GM18502 (cell line): ENCODE data around the gene MAML2.

ENCODE experiments used
- ATAC-seq: cut with Tn5 transposase; IDR thresholded peaks from one replicate; pipeline ENCODE4 v1.9.1; 2021; ENCODE audit warnings: mild to moderate bottlenecking; ENCODE audit not compliant: unreplicated experiment, poor library complexity

The MAML2 gene

DNA sequence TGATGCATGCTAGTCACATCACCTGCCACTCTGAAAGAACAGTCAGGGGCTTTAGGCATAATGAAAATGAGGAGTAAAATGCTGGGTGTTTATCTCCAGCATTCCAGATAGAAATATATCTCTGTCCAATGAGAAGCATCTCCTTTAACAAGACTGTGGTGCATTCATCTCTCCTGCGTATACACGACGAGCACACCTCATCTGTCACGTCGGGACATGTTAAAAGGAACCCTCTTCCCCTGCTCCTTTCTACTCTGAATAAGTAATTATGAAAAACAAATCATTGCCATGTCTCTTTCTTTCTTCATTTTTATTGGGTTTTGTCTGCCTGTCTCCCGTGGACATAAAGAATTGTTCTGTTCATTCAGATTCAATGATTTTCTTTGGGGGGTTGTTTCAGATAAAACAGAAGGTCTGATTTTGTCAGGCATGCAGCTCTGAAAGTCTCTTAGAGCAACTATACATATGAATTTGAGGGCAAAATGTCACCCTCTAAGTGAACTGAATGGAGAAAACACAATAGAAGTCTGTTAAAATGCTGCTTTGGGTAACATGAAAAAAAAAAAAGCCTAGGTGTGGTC, 195.0 kb downstream of the MAML2 start:
- ATAC-seq, result no peak

DNA sequence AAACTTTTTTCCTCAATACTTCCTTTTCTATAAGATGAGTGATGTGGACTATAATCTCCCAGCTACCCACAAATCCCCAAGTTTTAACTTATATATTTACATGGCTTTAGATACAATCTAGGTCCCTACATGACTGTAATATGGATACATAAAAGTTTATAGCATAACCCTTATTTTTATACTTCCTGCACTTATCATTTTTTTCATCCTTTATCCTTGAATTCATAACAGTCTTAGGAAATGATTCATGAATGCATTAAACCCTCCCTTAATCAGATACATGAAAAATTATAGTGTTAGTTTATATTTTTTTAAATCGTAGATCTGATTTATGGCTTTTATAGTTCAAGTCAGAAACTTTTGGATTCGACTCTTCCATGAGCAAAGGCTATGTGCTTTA, 195.8 kb downstream of the MAML2 start:
- no peak for ATAC-seq

DNA sequence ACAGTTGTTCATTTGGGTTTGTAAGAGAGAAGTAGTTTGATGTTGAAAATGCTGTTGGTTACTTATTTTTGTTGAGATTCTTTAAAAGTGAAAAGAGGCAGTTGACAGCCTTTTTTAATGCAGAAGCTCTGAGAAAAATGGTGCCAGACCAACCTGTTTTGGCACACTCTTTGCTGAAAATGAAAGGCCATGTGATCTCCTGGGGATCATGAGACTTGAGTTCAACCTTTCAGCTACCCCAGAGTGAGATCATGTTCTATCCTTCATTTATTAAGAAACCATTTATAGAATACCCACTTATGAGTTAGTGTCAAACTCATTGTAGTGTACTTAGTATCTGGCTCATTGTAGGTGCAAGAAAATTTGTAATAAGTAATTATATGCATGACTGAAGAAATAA, 196.2 kb downstream of the MAML2 start:
- no peak for ATAC-seq

DNA sequence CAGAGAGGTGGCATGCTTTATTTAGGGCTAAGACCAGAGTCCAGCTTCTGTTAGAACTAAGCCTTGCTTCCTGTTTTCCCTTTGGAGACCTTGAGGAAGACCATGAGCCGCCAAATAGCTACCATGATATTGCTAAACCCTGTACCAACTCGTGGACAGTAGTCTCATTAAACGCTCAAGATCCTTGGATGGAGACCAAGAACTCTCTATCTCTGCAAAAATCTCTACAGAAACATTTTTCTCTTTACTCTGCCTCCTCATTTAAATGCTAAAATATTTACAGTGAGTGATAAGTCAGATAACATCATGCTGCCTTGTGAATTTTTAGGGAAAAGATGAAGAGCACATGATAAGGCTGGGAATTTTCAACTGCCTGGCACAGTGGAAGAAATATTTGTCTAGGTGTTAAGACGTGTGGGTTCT, 197.8 kb downstream of the MAML2 start:
- ATAC-seq, result no peak

DNA sequence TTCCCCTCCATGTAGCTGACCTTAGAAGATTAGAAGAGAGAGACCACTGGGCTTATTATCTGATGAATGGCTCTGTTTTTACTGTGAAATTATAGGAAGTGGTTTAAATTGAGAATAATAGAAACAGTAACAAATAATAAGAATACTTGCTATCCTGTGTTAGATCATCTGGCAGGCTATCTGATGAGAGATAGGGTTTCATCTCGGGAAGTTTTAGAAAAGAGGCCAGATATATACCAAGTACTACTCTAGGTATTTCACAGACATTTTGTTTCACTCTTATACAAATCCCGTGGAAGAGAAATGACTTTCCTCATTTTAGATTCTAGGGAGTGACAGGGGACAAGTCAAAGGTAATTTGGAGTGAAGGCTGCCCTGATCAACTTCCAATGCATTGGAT, 198.4 kb downstream of the MAML2 start:
- ATAC-seq, result no peak

DNA sequence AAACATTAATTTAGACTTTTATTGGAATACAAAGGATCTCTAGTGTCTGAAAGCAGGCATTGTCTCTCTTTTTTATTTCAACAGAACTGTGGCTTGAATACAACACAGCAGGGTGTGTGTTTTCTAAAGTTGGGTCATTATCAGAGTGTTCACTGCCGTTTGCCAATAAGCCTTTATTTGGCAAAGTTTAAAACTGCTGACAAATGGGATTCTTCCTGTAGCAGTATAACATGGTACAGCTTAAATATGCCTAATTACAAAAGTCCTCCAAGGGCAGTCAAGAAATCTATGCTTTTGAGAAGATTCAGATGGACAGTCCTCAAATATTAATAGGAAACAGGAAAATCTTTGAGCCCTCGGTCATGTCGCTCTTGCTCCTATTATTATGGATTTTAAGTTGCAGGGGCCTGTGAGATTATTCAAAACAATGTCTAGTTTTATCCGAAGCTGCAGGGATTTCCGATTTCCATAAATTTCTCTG, 199.9 kb downstream of the MAML2 start:
- ATAC-seq, result no peak

DNA sequence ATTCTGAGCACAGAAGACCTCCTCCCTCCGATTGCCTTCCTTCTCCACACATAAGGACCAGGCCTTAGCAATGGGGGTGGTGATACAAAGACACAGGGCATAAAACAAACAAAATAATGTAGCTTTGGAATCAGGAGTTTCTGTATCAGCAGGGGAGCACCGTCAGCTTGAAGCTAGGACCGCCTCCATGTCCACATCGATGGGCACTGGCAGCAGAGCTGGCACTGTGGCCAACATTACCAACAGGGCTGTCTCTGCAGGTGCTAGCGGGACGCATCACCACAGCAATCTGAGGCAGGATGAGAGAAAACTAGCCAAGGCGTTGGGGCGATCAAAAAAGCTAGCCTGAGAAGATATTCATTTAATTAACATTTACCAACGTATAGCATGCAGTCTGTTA, 201.4 kb downstream of the MAML2 start:
- no peak for ATAC-seq

DNA sequence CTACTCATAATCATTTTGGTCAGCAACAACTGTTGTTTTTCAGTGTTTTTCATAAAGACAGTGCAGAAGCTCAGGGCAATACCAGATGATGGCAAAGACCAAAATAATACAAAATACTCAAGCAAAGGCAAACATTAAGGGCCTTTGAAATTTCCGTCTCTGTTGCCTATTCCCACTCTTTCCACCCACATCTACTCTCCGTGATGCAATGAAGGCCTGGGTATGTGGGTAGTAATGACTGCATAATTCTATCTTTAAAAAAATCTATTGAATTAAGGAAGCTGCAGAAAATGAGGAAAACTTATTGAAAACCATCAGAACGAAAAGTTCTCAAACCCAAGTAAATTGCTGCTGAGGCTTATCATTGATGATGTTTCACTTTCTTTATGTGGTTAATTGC, 203.3 kb downstream of the MAML2 start:
- ATAC-seq, result no peak

DNA sequence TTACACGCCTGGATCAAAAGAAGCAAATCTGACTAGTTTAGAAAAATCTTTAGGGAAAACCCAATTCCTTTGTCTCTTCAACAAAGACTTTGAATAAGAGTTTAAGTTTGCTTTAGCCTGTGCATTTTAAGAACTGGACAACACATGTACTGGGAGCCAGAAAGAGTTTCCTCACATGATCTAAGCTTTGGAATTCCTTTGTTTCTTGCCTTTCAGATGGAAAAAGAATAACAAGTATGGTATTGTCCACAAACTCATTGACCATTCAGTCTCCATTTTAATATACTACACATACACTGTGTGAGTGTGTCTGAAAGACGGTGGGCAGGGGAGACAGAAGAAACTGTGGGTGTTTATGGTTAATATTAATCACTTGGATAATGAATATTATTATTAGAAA, 205.6 kb downstream of the MAML2 start:
- no peak for ATAC-seq

DNA sequence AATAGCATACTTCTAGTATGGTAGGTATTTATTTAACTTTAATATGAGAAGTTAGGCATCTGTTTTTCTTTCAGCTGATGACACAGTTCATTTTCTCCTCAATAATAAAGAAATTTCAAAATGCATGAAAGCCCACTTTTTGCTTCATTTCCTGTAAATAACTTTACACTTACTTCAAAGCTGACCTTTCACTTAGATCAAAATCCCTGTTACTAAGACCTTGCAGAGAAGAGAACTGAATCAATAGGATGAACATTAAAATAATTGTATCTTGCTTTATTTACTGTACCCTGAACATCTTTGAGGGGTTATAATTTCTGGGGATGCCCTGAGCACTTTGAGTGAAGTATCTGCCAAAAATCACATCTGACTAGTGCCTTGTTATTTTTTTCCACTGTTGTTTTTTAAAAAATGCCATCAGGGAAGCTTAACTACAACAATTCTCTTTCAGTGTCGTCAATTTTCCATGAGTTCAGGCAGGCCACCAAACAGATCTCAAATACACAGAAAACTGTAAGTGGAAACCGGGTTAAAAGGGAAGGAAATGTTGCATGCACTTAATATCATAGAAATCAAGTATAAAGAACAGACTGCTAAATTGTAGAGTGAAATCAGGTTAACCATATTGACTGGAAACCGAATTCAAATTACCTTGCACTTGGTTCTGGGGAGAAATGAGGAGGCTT, 206.2 kb downstream of the MAML2 start:
- no peak for ATAC-seq

DNA sequence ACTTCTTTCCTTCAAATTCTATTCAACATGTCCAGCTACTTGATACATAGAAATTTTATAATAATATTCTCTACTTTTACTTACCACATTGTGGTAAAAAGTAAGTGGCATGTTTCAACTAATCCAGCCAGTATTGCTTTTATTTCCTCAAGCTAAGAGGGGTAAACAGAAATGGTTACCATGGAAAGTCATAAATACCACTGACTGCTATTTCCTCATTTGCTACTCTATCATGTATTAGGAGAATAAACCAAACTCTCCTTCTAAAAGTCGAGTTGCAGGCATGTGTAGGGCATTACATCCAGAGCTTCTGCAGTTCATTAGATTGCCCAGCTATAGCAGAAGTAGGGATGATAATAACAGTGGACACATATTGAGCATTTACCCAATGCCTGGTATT, 208.4 kb downstream of the MAML2 start:
- ATAC-seq, result no peak

DNA sequence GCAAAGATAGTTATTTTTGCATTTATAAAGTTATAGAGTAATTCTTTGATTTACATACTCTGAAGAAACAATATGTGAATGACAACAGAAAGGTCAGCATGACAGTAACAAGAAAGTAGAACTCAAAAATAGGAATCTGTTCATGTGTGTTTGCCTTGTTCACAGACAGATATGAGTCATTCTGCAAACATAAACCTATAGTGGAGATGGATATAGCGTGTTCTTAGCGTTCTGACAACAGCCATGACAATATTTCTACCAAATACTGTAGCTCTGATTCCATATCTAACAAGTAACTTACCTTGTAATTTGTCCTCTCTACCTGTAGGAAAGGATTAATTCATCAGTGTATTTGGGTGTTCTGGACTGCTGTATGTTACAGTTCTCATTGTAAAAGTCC, 210.6 kb downstream of the MAML2 start:
- ATAC-seq, result peak; percentile 80

DNA sequence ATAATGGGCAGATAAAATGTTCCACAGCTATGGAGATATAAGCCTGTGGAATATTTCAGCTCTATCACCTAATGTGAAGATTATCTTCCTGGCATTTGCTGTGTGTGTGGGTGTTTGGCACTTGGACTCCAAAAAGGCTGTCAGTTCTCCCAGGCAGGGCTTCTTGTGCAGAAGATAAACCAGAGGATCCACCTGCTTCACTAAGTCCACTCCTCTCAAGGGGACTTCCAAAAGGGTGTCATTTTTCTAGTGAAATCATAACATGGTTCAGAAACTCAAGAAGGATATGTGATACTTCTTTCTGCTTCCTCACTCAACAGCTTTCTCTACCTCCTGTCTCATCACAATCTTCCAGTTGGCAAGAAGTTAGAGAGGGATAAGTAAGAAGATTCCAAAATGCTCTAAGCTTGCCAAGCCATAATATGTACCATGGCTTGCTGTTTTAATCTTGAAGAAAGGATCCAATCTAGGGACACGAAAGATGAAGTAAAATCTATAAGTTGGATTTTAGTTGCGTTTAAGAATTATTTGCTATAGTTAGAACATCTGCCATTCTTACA, 212.9 kb downstream of the MAML2 start:
- peak; percentile 45 for ATAC-seq

DNA sequence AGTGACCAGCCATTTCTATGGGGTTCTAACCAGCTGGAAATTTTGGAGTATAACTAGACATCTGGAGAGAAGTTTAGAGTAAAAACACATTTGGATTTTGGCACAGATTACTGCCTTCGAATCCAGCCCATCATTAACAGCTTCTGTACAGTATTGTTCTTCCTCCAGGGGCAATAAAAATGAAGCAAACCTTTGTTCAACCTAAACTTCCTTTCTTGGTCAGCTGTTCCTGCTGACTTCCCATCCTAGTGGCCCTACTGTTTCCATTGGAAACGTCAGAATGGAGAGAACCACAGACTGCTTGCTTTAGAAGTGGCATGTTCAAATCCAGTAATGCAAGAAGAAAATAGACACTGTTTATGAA, 215.4 kb downstream of the MAML2 start:
- ATAC-seq, result no peak

DNA sequence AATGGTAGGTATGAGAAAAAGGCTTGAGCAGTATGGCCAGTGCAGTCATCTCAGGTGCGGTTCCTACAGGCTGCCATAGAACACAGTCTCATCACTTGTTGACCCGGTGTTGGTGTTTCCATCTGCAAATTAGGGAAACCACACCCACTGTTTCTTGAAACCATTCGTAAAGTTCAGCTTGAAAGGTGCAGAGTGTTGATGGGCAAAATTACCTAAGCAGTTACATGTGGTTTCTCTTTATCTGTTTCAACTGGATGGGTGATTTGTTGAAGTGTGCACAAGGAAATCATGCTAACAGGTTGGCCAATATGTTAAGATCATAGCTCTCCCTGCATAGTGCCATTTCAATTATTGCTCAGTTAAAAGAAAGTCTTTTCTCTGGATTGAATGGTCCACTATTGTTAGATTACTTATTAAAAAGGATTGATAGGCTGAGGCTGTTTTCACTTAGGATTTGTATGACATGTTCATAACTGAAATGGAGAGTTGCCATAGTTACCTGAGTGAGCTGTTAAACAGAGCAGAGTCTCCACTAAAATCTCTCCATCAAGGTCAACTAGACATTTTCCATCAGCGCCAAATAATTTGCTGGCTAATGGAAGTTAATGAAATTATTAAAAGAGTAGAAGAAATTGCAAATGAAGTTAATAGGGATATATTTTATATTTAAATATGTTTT, 215.9 kb downstream of the MAML2 start:
- no peak for ATAC-seq

DNA sequence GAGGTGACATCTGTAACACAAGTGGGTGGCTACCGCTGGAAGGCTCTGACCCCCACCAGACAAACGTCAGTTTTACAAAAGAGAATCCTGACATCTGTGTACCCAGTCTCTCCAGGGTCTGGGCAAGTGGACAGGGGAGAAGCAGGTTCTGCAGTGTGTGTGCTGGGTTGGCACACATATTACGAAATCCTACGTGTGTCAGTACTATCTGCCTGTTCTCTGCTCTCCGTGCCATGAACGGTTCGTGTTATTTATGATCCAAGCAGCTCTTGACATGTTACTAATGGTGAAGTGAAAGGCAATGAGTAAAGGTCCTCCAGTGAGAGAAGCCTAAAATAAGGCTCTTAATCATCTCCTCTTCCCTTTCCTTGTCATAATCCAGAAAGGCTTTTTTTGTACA, 217.6 kb downstream of the MAML2 start:
- no peak for ATAC-seq

DNA sequence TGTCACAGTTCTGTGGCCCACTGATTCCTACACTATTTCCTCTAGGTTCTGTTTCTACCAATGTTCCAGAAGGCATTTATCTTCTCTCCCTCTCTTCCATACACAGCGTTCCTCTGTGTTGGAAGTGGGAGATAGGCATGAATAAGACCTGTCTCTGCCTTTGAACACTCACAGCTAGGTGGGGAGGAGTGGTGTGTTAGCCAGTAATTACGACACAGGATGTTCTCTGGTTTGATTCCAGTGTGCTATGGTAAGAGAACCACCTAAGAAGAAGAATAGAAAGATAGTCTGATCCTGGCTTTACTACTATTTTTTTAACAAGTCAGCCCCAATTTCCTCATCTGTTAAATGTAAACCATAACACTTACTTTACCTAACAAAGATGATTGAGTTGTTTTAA, 218.8 kb downstream of the MAML2 start:
- no peak for ATAC-seq

DNA sequence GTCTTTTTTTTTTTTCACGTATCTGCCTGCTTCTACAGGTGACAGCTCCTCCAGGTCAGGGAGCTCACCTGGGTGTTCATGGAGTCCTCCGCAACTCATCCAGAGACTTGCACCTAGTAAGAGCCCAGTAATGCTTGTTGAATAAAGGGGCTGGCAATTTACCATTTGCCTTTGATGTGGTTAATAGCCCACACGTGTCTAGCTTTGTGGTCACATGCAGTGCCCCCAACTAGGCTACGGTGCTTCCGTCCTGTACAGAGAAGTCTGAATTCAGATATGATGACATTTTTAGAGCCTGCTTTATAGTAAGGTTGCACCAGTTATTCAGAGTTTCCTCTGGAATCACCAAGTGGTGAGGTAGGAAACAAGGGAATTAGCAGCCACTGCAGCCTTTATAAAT, 219.7 kb downstream of the MAML2 start:
- ATAC-seq, result no peak

DNA sequence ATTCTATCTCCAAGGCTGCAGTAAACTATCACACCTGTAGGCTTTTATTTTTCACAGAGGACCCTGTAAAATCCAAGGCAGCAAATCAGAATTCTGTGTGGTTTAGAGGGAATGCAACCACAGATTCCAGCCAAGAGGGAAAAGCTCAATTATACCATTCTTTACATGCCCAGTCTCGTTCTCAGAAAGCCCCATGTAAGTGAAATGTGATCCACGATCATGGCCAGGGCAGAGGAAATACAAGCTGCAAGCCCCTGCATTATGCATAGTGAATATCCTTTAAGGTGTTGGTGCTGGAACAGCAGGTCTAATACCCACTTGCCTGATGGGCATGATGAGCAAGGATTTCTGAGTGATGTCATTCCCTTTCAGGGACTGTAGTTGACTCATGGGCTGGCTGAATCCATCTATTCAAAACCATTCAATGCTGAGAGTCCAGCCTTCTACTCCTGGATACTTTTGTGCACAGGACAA, 220.4 kb downstream of the MAML2 start:
- no peak for ATAC-seq

DNA sequence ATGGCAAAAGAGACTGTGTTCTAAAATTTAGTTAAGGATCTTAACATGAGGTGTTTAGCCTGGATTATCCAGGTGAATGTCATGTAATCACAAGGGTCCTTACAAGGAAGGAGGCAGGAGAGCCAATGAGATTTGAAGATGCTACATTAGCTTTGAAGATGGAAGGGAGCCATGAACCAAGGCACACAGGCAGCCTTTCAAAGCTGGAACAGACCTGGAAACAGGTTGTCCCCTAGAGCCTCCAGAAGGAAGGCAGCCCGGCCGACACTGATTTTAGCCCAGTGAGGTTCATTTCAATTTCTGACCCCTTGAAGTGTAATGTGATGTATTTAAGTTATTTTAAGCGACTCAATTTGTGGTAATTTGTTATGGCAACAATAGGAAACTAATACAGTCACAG, 223.8 kb downstream of the MAML2 start:
- ATAC-seq, result no peak

DNA sequence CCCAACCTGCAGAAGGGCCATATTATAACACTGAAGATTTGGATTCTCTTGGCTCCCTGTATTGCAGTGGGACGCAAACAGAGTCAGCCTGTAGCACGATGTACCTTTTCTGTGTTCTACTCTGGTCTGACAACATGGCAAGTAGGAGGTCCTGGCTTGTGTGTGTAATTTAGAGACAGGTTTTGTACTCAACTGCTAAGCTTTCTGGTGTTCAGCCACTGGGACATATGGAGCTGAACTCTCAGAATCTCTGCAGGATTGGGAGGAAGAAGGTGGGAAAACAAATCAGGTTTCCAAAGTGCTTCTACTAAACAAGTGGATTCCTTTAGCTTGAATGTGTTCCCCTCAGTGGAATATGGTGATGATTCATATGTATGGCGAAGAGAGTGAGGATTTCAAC, 226.6 kb downstream of the MAML2 start:
- ATAC-seq, result no peak
